B cell (primary cell): ENCODE data around the gene NDUFAF7. TPM values are rescaled to one million over a fixed set of nuclear protein-coding genes. Genes with fewer than 3 reads are reported as not detected.

Source experiments
- ATAC-seq: fragments of 200-7000 bp; cut with Tn5 transposase; one replicate; pipeline ENCODE4 v1.10.0; 2021; ENCODE audit warnings: low read depth, mild to moderate bottlenecking, moderate number of reproducible peaks, moderate library complexity
- CTCF ChIA-PET: fragments of 350-600 bp; sonication (Branson Sonifier 250); formaldehyde crosslinking; loops from one replicate; lab custom pipeline; 2021; ENCODE audit warnings: antibody characterized with exemption, inconsistent platforms; lab: Charles Lee
- POLR2A ChIA-PET: fragments of 350-600 bp; sonication (Branson Sonifier 250); formaldehyde crosslinking; loops from one replicate; lab custom pipeline; 2021; ENCODE audit warnings: antibody characterized with exemption; lab: Charles Lee
- DNase-seq: peaks from one replicate; pipeline ENCODE4 v3.0.0; 2013
- H2AFZ ChIP-seq: 2 replicates; pipeline ENCODE4 v1.6.1; 2012; ENCODE audit warnings: mild to moderate bottlenecking, low read depth, low read length; ENCODE audit not compliant: insufficient read depth, poor library complexity, severe bottlenecking
- H3K27ac ChIP-seq, 2 donors: 1 replicate in 1 of 2; 2 replicates in 1 of 2; pipeline ENCODE4 v1.5.1; 2012 to 2013; ENCODE audit warnings: low read length in 2 of 2, mild to moderate bottlenecking in 2 of 2, moderate library complexity in 1 of 2
- H3K27me3 ChIP-seq, 4 experiments: fragments of 200-600 bp in 1 of 4; sonication (generic) in 1 of 4; replicated peaks in 1 of 4; 1 replicate in 2 of 4; 2 replicates in 2 of 4; pipeline versions ENCODE4 v1.6.1 to v1.7.0; 2013 to 2016; ENCODE audit warnings: low read length in 3 of 4, mild to moderate bottlenecking in 2 of 4, mixed read lengths in 1 of 4, moderate library complexity in 1 of 4; ENCODE audit not compliant: insufficient read depth in 4 of 4, control insufficient read depth in 3 of 4; ENCODE audit errors: control extremely low read depth in 1 of 4
- H3K36me3 ChIP-seq, 2 experiments: replicated peaks in 1 of 2; 1 replicate in 1 of 2; 2 replicates in 1 of 2; pipeline versions ENCODE4 v1.6.1 to v1.7.1; 2013; ENCODE audit warnings: low read length in 1 of 2; ENCODE audit not compliant: insufficient read depth in 2 of 2, control insufficient read depth in 1 of 2; ENCODE audit errors: control extremely low read depth in 1 of 2, extremely low read depth in 1 of 2
- H3K4me1 ChIP-seq, 2 donors: fragments of 200-600 bp in 1 of 2; sonication (generic) in 1 of 2; 1 replicate in 1 of 2; 2 replicates in 1 of 2; pipeline versions ENCODE4 v1.5.1 to v1.6.1; 2013 to 2017; ENCODE audit warnings: low read length in 2 of 2; ENCODE audit not compliant: control insufficient read depth in 2 of 2, insufficient read depth in 2 of 2
- H3K4me2 ChIP-seq: replicated peaks from 2 replicates; pipeline ENCODE3; 2012; ENCODE audit warnings: mild to moderate bottlenecking, low read depth, low read length; ENCODE audit not compliant: poor library complexity, severe bottlenecking
- H3K4me3 ChIP-seq, 5 experiments: fragments of 200-600 bp in 1 of 5; sonication (generic) in 1 of 5; 1 replicate in 3 of 5; 2 replicates in 2 of 5; pipeline versions ENCODE4 v1.5.1 to v1.7.0; 2011 to 2016; ENCODE audit warnings: low read length in 4 of 5, mild to moderate bottlenecking in 4 of 5, low read depth in 2 of 5, control low read depth in 1 of 5, moderate library complexity in 1 of 5; ENCODE audit not compliant: insufficient read depth in 1 of 5; ENCODE audit errors: control extremely low read depth in 1 of 5, extremely low read depth in 1 of 5
- H3K79me2 ChIP-seq: fragments of 200-600 bp; sonication (generic); one replicate; pipeline ENCODE4 v1.6.0; 2016; ENCODE audit warnings: low read length; ENCODE audit not compliant: control insufficient read depth, insufficient read depth
- H3K9ac ChIP-seq: fragments of 200-600 bp; sonication (generic); 2 replicates; pipeline ENCODE4 v1.6.1; 2017; ENCODE audit warnings: mild to moderate bottlenecking, low read length, moderate library complexity
- H3K9me3 ChIP-seq, 3 donors: one replicate each; pipeline versions ENCODE4 v1.6.1 to v1.7.1; 2013; ENCODE audit warnings: low read length in 2 of 3; ENCODE audit not compliant: control insufficient read depth in 2 of 3, insufficient read depth in 1 of 3; ENCODE audit errors: control extremely low read depth in 1 of 3
- H4K20me1 ChIP-seq: 2 replicates; pipeline ENCODE4 v1.6.0; 2012; ENCODE audit warnings: mild to moderate bottlenecking, low read length; ENCODE audit not compliant: insufficient read depth, control insufficient read depth, poor library complexity, severe bottlenecking
- H3K27ac Mint-ChIP-seq: one replicate; pipeline ENCODE4 v1.8.0; 2021; ENCODE audit warnings: mixed read lengths
- H3K27me3 Mint-ChIP-seq: one replicate; pipeline ENCODE4 v1.8.0; 2021; ENCODE audit warnings: mixed read lengths
- H3K4me1 Mint-ChIP-seq: one replicate; pipeline ENCODE4 v1.8.0; 2021; ENCODE audit warnings: mixed read lengths
- H3K4me3 Mint-ChIP-seq: one replicate; pipeline ENCODE4 v1.8.0; 2021; ENCODE audit warnings: mixed read lengths
- H3K9me3 Mint-ChIP-seq: one replicate; pipeline ENCODE4 v1.8.0; 2022; ENCODE audit warnings: mixed read lengths; ENCODE audit not compliant: insufficient read depth
- EZH2 ChIP-seq: IDR thresholded peaks from 2 replicates; pipeline ENCODE4 v1.6.1; 2012; ENCODE audit warnings: borderline replicate concordance, low read depth, mild to moderate bottlenecking, moderate library complexity, low read length; ENCODE audit not compliant: insufficient read depth, poor library complexity, severe bottlenecking
- WGBS: methylation state at CpG from one replicate; pipeline ENCODE4 v1.1.5; 2013; ENCODE audit warnings: missing lambda C conversion rate; ENCODE audit not compliant: insufficient coverage; 5-methylcytosine and 5-hydroxymethylcytosine counted together
- intact Hi-C: fragments of 100-400 bp; cut with micrococcal nuclease; formaldehyde crosslinking; loops from one replicate; pipeline ENCODE4 v1.10.0; 2022
- polyA plus RNA-seq: library from polyadenylated mRNA; depleted of rRNA; stranded (reverse); fragments of >200 nt; gene quantifications from 2 replicates; pipeline ENCODE4 v1.2.3, GENCODE V29; 2012
- total RNA-seq, 2 donors: library from RNA; stranded (reverse); fragments of 120-200 nt in 1 of 2; gene quantifications; 1 replicate in 1 of 2; 2 replicates in 1 of 2; pipeline versions ENCODE4 v1.2.3 to v1.2.4, GENCODE V29; 2013 to 2022
- TF ChIP-seq, protein P1 (sequence below): fragments of 200-600 bp; IDR thresholded peaks from one replicate; pipeline ENCODE4 v1.8.0; 2022; ENCODE audit warnings: antibody characterized with exemption, mild to moderate bottlenecking

The NDUFAF7 gene
- total and polyA plus RNA-seq, 2 donors (not counting 1 experiment from before 2014, with no cell fraction given) = 12.2 to 35.4 TPM

DNA sequence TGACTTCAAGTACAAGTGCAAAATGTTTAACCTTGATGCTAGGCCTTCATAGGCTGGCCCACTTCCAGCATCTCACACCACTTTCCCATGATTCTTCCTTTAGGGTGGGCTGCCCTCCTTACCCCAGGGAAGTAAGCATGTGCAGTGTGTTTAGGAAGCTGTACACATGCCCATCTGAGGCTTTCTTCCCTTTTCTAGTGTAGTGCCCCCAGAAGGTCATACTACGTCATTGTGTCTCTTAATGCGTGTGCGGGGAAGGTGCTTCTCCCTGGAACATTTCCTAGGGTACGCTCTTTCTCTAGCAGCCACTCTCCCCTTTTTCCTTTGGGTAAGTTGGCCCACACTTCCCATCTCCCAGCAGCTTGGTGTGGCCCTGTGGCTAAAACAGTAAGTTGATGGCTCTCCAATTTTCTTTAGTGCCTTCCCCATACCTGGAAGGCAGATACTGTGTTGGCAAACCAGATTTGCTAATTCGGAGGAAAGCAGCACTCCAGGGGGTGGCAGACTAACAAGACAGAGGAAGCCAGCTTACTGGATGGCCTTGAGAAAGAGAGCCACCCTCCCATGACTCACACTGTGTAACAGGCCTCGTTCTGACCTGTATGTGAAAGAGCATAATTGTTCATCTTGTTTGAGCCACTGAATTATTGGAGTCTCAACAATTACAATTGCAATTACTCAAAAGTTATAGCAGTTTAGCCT lies 41.9 kb upstream of the NDUFAF7 start:
- intact Hi-C loops = no loop called here
- H3K27ac Mint-ChIP-seq = no peak overlapping the region
- no peak overlapping the region for H3K4me2 ChIP-seq
- H3K9me3 ChIP-seq = no peaks in the 10 kb centered on the region
- H4K20me1 ChIP-seq = no peaks in the 10 kb centered on the region
- WGBS = 93% methylated on average over 3 of the region's 6 CpGs
- no peak overlapping the region for H3K4me3 ChIP-seq
- no peaks in the 10 kb centered on the region for H3K4me1 ChIP-seq
- CTCF ChIA-PET = interaction anchor here (1.2 kb wide), 1 partner anchor 21 kb away, joined by 4 read pairs; no protein-coding TSS in a partner anchor
- no peaks in the 10 kb centered on the region for H3K4me1 Mint-ChIP-seq
- no peak for DNase-seq
- no peak overlapping the region for H3K27ac ChIP-seq
- H3K9ac ChIP-seq = no peak overlapping the region
- peaks cover 0 to 2% (median 0%) of the 10 kb centered on the region in 4 experiments for H3K27me3 ChIP-seq
- no peaks in the 10 kb centered on the region for H3K36me3 ChIP-seq
- peaks cover 9% of the 10 kb centered on the region for H3K27me3 Mint-ChIP-seq
- ATAC-seq = no peak
- POLR2A ChIA-PET = no interaction called here
- H3K9me3 Mint-ChIP-seq = no peaks in the 10 kb centered on the region
- no peak overlapping the region for H2AFZ ChIP-seq
- H3K79me2 ChIP-seq = no peaks in the 10 kb centered on the region
- TF ChIP-seq, protein P1, sequence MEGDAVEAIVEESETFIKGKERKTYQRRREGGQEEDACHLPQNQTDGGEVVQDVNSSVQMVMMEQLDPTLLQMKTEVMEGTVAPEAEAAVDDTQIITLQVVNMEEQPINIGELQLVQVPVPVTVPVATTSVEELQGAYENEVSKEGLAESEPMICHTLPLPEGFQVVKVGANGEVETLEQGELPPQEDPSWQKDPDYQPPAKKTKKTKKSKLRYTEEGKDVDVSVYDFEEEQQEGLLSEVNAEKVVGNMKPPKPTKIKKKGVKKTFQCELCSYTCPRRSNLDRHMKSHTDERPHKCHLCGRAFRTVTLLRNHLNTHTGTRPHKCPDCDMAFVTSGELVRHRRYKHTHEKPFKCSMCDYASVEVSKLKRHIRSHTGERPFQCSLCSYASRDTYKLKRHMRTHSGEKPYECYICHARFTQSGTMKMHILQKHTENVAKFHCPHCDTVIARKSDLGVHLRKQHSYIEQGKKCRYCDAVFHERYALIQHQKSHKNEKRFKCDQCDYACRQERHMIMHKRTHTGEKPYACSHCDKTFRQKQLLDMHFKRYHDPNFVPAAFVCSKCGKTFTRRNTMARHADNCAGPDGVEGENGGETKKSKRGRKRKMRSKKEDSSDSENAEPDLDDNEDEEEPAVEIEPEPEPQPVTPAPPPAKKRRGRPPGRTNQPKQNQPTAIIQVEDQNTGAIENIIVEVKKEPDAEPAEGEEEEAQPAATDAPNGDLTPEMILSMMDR = no peak
- no peak for TF ChIP-seq EZH2
- H3K4me3 Mint-ChIP-seq = no peak overlapping the region

DNA sequence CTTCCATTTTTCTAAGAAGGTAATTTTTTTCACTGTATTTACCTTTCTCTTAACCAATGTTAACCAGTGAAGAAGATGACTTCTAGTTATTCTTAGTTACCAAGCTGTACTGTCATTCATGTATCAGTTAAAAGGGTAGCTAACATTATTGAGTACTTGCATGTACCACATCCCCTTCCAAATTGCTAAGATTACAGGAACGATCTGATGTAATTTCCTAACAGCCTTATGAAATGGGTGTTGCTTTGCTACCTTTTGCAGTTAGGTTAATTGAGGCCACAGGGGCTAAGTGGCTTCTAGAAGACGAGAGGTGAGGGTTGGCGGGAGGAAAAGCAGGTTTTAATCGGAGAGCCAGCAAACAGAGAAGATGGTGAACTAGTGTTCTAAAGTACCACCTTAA lies 41.2 kb upstream of the NDUFAF7 start:
- no peak for DNase-seq
- H3K27ac ChIP-seq = no peak overlapping the region
- no peak overlapping the region for H3K4me3 Mint-ChIP-seq
- no peaks in the 10 kb centered on the region for H3K9me3 ChIP-seq
- 100% methylated on average over 3 of the region's 4 CpGs for WGBS
- intact Hi-C loops = no loop called here
- H3K79me2 ChIP-seq = no peaks in the 10 kb centered on the region
- no peak for ATAC-seq
- no peaks in the 10 kb centered on the region for H3K4me1 ChIP-seq
- H3K4me1 Mint-ChIP-seq = no peaks in the 10 kb centered on the region
- ChIA-PET CTCF (interaction anchor here (1.2 kb wide), 1 partner anchor 21 kb away, joined by 4 read pairs; no protein-coding TSS in a partner anchor), POLR2A (no interaction called here)
- no peak overlapping the region for H3K27ac Mint-ChIP-seq
- no peak for TF ChIP-seq EZH2
- TF ChIP-seq, protein P1 = no peak
- H3K9me3 Mint-ChIP-seq = no peaks in the 10 kb centered on the region
- H3K27me3 ChIP-seq = peaks cover 0 to 2% (median 0%) of the 10 kb centered on the region in 4 experiments
- no peak overlapping the region for H3K4me2 ChIP-seq
- H3K36me3 ChIP-seq = no peaks in the 10 kb centered on the region
- no peak overlapping the region for H3K9ac ChIP-seq
- no peak overlapping the region for H3K4me3 ChIP-seq
- no peak overlapping the region for H2AFZ ChIP-seq
- no peaks in the 10 kb centered on the region for H4K20me1 ChIP-seq
- H3K27me3 Mint-ChIP-seq = peaks cover 9% of the 10 kb centered on the region
